Left kidney (tissue), 8 donors: ENCODE data around the gene ETAA1. TPM values are rescaled to one million over a fixed set of nuclear protein-coding genes. Genes with fewer than 3 reads are reported as not detected.

Experiments used
- DNase-seq: peaks from one replicate; pipeline ENCODE4 v3.0.0-alpha.2; 2013
- long read RNA-seq, 8 donors: transcript quantifications; one replicate each; lab custom pipeline, GENCODE V29; 2026
- polyA plus RNA-seq: library from polyadenylated mRNA; unstranded; fragments of 120-200 nt; gene quantifications from one replicate; pipeline ENCODE4 v1.2.1, GENCODE V29; 2013; ENCODE audit not compliant: insufficient read length

ETAA1 gene
- polyA plus RNA-seq = 33.7 TPM
- long read RNA-seq, donor 1, partial matches to known transcripts = 6 of 6 reads
- long read RNA-seq, donor 1, other reads (novel, unspliced or antisense) = 0 of 6 reads
- long read RNA-seq, donor 2, partial matches to known transcripts = 12 of 14 reads
- long read RNA-seq, donor 2, other reads (novel, unspliced or antisense) = 0 of 14 reads
- long read RNA-seq, donor 3, partial matches to known transcripts = 11 of 11 reads
- long read RNA-seq, donor 3, other reads (novel, unspliced or antisense) = 0 of 11 reads
- long read RNA-seq, donor 4 = 0 reads
- long read RNA-seq, donor 5, partial matches to known transcripts = 14 of 15 reads
- long read RNA-seq, donor 5, other reads (novel, unspliced or antisense) = 0 of 15 reads
- long read RNA-seq, donor 6, partial matches to known transcripts = 5 of 5 reads
- long read RNA-seq, donor 6, other reads (novel, unspliced or antisense) = 0 of 5 reads
- long read RNA-seq, donor 7, partial matches to known transcripts = 29 of 31 reads
- long read RNA-seq, donor 7, other reads (novel, unspliced or antisense) = 0 of 31 reads
- long read RNA-seq, donor 8 = 0 reads

DNA sequence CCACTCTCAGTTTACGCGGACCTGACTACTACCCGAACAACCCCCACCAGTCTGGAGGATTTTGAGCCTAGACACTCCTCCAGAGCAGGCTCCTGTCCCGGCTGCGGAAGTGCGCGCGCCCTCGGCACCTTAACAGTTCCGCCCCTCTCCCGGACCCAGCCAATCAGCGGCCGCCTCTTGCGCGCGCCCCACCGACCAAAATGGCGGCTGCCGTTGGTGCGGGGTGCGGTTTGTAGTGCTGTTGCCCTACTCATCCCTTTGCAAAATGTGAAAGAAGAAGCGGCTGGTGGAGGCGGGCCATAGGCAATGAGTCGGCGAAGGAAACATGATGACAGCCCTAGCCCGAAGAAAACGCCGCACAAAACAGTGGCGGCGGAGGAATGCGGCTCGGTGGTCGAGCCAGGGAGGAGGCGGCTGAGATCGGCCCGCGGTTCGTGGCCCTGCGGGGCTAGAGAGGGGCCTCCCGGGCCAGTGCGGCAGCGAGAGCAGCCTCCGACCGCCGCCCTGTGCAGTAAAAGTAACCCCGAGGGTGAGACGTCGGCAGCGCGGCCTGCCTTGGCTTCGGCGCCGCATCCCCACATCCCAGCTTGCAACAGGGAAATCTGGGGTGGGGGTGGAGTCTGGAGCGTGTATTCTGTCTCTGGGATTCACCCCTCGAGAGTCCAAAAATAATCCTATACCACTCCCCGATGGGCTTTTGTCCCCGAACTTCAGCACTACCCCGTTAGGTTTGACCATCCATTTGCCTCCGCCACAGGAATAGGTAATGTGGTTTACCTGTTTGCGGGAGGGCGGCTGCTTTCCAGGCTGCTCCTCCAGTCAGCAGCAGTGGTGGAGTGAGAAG, at the start of gene ETAA1:
Gene ETAA1, plus strand, starts transcription at position 191 of the 844 bp plus-strand sequence. Its CDS starts 116 bp downstream, at position 307.
- peak; percentile 94 for DNase-seq

DNA sequence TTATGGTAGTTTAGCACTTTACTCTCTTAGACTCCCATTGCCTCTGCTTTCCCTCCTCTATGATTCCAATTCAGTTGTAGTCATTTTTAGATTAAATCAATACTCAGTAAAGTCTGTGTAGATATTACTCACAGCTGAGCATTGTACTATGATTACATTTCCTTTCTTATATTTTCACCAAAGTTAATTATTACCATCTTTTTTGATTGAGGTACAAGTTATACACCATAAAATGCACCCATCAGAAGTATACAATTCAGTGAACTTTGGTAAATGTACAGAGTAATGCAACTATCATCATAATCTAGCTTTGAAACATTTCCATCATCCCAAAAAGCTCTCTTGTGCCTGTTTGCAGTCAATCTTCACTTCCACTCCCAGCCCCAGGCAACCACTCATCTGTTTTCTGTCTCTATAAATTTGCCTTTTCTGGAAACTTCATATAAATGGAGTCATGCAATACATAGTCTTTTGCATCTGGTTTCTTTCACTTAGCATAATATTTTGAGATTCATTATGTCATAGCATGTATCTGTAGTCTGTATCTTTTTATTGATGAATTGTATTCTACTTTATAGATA, 30.2 kb upstream of the ETAA1 start:
- no peak for DNase-seq

DNA sequence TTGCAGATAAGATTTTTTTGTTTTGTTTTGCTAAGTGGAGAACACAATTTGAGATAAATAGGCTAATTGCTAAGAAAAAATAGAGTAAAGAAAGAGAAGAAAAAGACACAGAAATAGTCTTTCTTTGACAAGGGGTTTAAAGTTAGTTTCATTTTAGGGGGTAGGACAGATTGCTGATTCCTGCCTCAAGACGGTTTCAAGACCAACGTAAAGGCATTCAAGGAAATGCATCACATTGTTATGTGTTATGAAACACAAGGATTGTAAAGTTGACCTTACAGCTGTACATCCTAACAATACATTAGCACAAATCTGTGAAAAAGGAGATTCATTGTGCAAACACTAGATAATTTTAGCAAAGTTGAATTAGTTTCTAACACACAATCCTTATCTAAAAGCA, 22.7 kb upstream of the ETAA1 start:
- no peak for DNase-seq

DNA sequence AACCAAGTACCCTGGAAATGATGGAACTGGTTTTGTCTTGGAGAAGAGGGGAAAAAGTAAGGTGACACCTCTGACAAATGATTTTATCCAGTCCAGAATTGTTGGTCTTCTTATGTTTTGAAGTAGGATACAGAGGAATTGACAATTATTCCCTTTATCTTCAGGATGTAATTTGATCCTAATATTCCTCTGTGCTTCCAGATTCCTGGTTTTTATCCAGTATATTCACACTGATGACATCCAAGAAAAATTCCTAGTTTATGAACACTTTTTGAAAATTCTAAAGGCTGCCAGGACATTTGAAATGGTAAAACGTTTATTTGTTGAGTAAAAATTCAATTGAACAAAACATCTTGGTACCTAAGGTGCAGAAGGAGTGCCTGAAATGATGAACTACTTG, 22.2 kb upstream of the ETAA1 start:
- DNase-seq = no peak

DNA sequence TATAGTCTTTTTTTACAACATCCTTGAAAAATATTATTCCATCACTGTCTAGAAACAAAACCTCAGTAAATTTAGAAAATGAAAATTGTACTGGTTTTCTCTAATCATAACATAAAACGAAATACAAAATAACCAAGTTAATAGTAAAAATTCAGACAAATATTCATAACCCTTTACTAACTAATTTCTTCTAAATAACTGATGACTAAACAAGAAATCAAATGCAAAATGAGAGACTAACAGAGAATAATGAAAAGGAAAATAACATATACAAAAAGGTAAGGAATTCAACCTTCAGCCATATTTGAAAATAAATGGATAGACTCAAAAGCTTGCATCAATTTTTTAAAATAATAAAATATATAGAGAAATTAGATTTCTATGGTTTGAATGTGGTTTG, 18.6 kb upstream of the ETAA1 start:
- no peak for DNase-seq

DNA sequence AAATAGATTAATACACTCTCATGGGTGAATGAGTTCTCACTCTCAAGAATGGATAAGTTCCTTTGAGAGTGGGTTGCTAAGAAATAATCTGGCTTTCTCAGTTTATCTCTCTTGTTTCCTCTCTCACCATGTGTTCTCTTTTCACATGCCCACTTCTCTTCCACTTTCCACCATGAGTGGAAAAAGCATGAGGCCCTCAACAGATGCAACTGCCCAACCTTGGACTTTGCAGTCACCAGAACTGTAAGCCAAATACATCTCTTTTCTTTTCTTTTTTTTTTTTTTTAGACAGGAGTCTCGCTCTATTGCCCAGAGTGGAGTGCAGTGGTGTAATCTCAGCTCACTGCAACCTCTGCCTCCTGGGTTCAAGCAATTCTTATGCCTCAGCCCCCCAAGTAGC, 18.1 kb upstream of the ETAA1 start:
- DNase-seq = no peak

DNA sequence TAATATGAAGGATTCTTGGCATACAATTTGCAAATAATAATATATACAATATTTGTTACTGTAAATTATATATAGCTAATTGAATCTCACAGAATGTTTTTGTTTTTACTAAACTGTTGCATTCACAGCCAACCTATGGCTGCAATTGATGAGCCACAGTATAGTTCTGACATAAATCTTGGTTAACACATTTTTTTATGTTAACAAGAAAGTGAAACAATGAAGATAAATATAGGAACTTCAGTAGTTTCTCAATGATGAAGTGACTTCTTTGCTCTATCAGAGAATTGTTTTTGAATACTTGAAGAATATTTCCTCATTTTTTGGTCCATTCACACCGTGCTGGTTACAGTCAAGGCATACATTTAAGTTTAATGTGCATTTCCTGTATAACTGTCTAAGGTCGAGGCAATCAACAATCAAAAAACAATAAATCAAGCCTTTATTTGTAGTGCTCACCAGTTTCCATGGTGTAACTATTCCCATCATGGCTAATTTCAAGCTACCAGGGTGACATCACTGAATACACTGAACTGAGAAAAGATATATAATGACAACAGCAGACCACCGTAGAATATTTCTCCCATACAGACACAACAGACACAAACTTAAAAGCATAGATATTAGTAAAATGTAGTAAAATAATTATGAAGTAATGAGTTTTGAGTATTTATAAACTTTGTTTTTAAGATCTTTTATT, 12.9 kb upstream of the ETAA1 start:
- no peak for DNase-seq

DNA sequence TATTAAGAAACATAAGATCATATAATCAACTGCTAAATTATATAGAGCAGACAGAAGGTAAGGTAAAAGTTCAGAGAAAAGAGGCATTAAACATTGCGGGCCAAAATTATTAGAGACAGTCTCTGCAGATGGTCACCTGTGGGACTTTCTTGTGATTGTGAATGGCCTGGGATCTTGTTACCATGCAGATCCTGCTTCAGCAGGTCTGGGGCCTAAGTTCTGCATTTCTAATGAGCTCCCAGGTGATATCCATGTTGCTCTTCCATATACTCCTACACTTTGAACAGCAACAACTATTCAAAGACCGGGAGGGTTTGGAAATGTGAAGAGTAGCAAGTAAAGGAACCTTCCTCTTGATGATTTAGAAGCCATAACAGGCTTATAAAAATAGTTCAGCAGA, 8.5 kb upstream of the ETAA1 start:
- no peak for DNase-seq

DNA sequence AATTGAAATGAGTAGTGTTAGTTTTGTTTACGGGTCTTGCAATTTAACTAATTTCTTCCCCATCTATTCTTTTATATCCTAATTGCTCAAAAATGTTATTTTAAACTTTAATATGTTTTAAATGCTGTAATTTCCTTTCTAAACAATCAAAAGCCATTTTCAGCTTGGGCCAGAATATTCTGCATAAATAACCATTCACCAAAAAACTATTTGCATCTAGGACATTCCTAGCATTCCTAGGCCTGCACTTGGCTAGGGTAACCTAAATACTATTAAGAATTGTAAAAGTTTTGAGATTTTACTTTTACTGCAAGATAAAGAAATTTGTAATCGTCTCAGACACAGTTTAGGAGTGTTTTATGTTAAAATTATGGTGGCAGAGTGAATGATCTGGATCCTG, 7.8 kb upstream of the ETAA1 start:
- DNase-seq = no peak

DNA sequence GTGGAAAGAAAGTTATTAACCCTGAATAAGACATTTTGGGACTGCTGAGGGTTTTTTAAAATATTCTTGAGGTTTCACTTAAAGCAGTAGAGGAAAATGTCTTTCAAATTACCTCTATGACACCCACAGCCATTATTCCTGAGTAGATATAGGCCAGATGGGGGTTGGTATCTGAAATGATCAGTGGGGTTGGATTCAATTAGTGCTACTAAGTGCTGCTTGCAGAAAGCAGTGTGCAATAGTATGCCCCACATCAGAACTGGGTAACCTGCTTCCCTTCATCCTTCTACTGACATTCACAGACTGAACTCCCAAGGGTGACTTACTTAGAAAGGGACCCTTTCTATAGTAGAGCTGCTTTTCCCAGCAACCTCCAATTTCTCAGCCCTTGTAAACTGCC, 7.3 kb upstream of the ETAA1 start:
- no peak for DNase-seq

DNA sequence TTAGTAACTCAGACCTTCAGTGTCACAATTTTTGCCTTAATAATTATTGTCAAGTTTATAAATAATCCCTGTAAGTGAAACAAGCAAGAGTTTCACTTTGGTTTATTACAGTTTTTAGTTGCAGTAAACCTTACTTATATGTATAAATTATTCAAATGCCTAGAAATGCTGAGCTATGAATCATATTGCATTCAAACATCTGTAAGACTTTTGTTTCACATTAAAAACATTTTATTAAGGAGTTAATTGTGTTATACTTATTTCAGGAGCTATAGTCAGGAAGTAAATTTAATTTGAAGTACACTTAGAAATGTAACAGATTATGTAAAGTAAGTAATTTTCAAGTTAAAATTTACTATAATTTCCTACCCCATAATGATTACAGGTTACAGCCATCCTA, 3.9 kb upstream of the ETAA1 start:
- DNase-seq = no peak

DNA sequence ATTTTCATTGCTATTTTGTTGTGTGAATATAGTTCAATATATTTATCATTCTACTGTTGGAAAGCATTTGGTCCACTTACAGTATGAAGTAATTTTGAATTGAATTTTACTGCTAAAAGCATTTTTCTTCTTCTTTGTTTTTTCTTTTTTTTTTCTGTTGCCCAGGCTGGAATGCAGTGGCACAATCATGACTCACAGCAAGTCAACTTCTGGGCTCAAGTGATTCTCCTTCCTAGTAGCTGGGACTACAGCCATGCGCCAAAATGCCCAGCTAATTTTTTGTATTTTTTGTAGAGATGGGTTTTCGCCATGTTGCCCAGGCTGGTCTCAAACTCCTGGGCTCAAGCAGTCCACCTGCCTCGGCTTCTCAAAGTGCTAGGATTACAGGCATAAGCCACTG, 2.4 kb upstream of the ETAA1 start:
- no peak for DNase-seq

DNA sequence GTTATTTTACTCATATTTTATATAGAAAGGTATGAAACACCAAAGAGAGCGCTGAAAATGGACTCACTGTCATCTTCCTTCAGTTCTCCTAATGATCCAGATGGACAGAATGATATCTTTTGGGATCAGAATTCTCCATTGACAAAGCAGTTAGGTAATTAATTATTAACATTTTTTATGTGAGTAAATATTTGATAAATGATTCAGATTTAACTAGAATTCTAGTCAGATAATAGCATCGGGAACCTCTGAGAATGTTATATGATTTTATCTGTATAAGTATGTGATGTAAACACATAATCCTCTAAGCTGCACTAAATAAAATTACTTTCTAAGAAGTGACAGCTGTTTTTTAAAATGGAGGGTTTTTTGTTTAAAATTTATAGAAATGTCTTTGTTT, 2.0 kb downstream of the ETAA1 start:
- DNase-seq = no peak

DNA sequence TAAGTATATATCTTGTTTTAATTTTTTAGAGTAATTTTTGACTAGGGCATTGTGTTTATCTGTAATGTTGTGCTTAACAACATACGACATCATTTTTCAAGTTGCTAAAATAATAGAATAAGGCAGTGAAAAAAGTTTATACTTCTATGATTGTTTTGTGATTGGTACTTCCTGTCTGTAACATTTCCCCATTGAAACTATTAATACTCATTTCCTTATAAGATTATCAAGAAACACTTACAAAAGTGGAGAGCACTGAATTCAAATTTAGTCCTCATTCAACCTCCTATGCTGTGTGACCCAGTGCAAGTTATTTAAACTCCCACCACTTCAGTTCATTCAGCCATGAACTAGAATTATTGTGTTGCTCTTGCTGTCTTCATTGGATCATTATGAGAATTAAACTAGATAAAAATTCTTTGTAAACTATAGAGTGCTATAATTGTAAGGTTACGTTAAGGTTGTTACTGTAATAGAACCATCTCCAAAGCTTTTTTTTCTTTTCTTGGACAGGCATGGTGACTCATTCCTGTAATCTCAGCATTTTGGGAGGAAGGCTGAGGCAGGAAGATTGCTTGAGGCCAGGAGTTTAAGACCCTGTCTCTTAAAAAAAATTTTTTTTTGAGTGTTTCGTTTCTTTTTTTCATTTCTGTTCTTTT, 2.8 kb downstream of the ETAA1 start:
- no peak for DNase-seq

DNA sequence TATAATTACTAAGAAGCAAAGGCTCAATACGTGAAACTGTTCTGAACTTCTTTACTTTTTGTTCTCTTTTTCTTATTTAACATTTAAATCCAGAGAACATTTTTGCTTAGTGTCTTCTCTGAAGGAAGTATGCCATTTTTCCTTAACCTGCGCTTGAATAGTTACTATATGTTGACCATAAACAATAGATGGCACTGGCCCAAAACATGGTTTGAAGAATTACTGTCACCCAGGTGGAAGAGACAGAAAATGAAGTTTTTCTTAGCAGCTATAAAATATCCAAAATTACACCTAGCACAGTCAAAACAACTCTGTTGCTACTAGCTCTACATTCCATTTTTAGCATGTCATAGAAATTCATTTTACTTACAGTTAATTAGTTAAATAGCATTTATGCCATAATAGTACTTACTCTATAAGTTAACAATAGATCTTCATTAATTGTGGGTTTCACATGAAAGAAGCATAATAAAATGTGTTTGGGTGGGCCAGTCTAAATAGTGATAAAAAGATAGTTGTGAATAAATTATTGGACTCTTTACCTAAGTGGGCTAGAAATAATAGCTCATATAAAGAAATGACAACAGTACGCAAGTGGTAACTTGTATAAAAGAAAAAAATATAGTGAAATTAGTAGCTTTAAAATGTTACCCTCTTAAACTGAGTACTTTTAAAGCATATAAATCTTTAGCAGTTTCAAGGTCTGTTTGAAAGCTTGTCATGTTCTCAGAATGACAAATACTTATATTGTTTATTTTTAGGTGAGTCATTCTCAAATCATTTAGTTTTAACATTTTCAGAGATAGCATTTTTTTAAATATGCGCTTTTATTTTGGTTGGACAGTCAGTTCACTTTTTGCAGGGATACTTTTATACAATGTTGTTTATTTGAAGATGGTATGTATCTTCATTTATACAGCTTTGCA, 3.7 kb downstream of the ETAA1 start:
- DNase-seq = no peak

DNA sequence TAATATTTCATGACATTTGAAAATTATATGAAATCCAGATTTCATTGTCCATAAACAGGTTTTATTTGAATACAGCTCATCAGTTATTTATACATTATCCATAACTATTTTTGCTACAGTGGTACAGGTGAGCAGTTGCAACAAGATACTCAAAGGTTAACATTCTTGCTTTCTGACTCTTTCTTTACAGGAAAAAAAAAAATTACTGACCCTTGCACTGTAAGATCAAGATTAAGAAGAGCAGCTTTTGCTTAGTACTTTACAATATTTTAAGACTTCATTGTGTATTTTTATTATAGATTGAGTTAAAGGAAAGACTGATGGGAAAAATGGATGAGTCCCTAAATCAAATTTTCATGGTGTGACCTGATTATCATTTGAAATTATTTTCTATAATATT, 11.2 kb downstream of the ETAA1 start:
- DNase-seq = no peak

DNA sequence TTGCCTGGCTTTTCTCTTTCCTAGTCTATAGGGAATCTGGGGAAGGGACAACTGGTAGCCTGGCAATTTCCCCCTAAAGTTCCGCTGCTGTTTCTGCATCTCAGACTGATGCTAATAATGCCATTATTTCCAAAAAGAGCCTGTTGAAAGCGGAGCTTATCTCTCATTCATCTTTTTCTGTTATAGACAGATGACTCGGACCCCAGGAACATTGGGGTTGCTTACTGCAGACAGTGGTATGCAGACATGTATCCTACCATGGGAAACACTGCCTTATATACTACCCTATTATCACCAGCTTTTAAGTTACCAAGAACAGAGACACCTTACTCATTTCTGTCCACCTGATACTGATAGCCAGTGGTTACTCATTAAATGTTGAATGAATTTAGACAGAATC, 15.3 kb downstream of the ETAA1 start:
- DNase-seq = no peak

DNA sequence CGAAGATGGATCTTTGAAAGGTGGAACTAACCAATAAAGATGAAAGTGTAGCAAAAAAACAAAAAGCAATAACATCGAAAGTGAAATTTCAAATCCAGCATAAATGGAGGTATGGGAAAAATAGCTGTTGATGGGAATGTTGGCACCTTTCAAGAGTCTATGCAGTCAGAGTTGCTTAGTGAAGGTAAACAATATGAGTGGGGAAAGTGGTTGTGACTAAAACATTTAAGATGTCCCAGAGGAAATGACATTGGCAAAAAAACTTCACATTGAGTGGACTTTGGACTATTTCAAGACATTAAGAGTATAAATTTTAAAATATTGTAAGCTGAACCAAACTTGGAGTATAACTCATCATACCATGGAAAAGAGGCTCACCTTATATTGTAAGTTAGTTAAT, 17.7 kb downstream of the ETAA1 start:
- no peak for DNase-seq

DNA sequence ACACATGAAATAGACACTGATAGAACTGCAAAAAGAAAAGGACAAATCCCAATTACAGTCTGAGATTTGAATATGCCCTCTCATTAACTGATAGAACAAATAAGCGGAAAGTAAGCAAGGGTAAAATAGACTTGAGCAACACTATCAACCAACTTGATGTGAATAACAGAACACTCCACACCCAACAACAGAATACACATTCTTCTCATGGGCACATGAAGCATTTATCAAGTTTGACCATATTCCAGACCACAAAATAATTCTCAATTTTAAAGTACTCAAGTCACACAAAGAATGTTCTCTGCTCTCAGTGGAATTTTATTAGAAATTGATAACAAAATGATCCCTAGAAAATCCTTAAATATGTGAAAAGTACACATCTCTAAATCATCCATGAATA, 19.0 kb downstream of the ETAA1 start:
- no peak for DNase-seq

DNA sequence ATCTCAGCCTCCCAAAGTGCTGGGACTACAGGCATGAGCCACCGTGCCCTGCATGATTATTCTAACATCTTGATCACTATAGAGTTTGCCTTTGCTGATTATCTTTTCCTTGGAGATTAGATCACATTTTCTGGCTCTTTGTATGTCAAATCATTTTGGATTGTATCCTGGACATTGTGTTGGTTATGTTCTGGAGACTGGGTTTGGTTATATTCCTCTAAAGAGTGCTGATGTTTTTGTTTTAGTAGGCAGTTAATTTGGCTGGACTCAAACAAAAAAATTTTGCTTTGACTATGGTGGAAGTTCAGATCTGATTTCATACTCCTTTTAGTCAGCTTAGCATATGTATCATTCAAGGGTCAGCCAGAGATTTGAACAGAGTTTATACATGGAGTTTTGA, 26.4 kb downstream of the ETAA1 start:
- DNase-seq = no peak
